GM18858 (cell line): ENCODE measurements around the gene LRFN5.
"Not testable (repeated sequence)": the region's sequence is repeated elsewhere in the genome, so short reads cannot be mapped to it uniquely, and the experiment has no call there.

Experiments used
- ATAC-seq: cut with Tn5 transposase; IDR thresholded peaks from one replicate; pipeline ENCODE4 v1.9.1; 2021; ENCODE audit not compliant: unreplicated experiment

LRFN5 gene

DNA sequence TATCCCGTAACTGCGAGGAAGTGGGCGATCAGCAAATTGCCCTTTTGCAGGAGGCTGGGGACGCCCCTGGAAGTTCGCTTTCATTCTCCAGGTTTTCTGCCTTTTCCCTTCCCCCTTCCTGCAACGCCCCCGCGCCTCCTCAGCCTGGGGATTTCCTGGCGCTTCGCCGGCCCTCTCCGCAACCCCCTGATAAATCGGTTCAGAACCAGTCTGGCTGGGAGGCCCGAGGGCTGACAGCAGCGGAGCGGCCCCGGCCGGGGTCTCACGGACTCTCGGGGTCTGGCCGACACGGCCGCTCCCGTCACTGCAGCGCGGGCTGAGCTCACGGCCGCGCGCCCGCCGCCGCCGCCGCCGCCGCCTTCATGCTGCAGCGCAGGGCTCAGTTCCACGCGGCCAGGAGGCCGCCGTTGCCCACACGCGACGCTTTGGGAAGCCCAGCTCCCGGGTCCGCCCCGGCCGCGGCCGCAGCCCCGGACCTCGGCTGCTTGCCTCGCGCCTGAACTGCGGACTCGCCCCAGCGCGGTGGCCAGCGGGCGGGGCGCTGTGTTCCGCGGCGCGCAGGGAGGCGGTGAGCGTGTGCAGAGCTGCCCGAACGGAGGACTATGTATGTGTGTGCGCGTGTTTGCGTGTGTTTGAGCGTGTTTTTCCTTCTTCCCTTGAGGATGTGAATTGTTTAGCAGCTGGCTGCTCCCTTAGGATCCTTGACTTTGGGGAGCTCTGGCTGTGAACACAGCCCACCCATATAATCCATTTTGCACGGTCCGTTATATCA lies at the start of gene LRFN5:
Gene LRFN5 (plus strand): TSS at position 345 of the 772 bp plus-strand sequence.
- no peak for ATAC-seq

DNA sequence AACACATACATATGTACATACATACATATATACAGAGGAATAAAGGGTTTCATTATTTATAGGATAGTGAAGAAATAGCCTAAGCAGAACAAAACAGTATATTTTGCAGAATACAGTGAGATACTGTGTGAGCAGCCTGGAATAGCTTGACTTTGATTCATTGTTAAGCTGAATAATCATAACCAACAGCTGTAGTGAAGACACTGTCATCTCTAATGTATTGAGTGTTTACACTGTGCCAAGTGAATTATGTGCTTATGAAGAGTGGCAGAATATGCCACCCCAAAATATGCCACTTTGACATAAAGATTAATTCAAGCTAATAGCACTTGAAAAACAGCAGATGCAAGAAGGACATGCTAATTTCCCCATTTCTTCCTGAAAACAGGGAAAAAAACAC lies 48.2 kb upstream of the LRFN5 start:
- ATAC-seq, result no peak

DNA sequence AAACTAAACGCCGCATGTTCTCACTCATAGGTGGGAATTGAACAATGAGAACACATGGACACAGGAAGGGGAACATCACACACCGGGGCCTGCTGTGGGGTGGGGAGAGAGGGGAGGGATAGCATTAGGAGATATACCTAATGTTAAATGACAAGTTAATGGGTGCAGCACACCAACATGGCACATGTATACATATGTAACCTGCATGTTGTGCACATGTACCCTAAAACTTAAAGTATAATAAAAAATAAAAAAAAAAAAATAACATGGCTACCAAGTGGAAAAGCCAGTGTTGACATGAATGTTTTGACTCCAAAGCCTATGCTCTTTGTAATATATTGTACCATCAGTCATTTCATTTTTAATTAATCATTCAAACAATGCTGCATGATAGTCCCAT lies 39.8 kb upstream of the LRFN5 start:
- ATAC-seq, result not testable (repeated sequence)

DNA sequence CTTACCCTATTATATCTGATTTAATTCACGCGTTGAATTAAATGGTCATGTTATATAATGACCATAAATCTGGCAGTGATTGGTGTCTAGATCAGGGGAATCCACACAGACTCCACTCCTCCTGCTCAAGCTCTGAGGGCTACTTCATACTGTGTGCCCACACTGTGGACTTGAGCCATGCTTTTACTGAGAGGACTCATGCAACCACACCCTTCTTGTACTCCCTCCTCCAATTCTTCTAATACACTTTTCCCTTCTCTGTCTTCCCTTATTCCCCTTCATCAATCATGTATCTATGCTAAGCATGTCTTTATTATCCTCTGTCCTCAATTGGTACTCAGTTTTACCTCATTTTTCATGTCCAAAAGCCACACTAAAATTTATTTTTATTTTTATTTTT lies 37.7 kb upstream of the LRFN5 start:
- no peak for ATAC-seq

DNA sequence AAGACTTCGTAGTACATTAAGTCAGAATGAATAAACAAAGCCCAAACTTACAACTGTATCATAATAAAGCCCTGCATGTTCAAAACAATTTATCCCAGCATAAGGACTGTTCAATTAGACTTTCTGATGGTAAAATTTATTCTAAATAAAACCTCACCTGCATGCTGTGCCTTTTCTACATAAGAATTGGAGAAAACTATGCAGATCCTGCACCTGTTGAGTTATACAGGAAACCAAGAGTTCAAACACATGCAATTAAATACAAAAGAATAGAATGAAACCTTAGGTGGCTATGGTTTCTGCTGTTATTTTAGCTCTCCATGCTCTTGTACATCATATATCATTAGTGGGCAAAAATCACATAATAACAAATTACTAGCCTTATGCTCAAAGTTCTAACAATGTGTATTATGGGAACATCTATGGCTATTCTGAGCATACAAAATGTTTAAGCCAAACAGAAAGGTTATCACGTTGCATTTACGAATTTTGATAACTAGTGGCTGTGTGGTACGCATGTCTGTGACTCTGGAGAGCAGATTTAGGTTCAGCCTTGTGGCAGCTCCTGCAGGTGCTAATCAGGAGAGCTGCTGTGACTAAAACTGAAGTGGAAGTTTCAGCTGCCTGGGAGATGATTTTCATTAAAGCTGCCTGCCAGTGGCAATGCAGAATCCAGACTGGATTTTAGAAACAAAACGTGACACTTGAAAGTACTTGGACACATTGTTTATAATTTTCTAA lies 36.1 kb upstream of the LRFN5 start:
- ATAC-seq, result no peak

DNA sequence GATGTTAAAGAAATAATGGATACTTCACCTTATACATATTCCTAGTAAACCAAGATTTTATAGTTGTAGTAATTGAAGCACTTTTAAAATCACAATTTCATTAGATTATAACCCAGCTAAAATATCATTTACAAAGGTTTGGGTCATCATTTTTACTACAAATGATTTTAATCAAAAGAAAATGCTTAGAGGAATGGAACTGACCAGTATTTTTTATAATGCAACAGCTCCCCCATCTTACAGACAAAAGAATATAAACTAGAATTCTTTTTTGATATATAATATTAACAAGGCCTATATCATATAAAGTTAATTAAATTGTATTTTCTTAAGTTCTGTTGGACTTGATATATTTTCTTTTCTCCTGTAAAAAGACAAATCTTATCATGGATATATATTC lies 20.4 kb upstream of the LRFN5 start:
- no peak for ATAC-seq

DNA sequence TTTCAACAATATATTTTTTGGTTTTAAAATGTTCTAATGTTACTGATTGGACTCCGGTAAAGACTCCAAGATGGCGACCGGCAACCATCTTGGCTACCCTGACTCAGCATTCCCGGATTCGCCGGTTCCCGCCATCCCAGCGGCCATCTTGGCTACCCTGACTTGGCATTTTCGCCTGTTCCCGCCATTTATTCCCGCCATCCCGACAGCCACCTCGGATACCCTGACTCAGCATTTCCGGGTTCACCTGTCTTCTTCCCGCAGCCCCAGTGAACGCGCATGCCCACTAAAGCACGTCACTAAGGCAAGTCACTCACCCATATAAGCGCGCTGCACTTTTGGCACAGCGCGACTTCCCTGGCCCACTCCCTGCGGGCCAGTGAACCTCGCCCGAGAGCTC lies 9.0 kb upstream of the LRFN5 start:
- no peak for ATAC-seq

DNA sequence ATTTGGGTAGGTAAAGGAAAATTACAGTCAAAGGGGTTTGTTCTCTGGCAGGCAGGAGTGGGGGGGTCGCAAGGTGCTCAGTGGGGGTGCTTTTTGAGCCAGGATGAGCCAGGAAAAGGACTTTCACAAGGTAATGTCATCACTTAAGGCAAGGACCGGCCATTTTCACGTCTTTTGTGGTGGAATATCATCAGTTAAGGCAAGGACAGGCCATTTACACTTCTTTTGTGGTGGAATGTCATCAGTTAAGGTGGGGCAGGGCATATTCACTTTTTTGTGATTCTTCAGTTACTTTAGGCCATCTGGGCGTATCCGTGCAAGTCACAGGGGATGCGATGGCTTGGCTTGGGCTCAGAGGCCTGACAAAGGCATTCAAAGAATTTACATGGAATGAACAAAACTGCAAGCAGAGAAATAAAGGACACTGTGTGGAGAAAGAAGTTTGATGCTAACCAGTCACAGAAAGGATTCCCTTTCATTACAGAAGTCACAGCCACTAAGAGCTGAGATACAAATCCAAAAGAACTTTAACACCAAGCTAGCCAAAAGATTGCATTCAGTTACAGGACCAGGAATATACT lies 6.8 kb upstream of the LRFN5 start:
- not testable (repeated sequence) for ATAC-seq

DNA sequence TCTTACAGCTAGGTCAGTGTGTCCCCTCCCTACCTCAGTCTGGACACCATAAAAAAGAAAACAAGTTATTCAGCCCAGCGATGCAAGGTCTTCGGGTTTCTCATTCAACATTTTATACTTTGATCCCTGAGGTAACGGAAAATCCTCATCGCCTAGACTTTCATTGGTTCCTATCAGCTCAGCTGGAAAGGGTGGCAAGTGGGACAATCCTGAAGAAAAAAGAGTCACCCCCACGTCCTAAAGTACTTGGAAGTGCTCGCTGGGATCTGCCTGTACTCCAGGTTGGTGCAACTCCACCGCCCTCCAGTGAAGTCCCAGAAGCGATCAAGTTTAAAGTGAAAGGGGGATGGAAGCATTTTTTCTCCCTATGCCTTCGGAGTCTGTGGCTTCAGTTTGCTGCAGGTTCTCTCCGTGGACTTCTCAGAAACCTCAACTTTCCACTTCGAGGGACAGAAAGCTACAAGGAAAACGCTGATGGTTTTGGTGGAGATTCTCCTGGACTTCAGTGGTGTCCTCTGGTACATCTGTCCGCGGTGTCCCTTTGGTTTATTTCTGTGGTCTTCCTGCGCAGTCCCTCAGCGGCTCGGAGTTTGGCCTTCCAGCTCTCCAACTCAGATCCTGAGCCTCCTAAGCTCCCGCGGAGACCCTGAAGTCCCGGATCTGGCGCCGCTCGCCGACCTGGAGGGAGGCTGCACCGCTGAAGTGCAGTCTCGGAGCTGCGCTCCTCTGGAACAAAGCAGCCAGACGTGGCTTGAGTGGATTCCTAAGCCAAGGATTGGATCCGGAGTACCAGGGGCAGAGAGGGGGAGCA lies 1.8 kb upstream of the LRFN5 start:
- ATAC-seq, result no peak

DNA sequence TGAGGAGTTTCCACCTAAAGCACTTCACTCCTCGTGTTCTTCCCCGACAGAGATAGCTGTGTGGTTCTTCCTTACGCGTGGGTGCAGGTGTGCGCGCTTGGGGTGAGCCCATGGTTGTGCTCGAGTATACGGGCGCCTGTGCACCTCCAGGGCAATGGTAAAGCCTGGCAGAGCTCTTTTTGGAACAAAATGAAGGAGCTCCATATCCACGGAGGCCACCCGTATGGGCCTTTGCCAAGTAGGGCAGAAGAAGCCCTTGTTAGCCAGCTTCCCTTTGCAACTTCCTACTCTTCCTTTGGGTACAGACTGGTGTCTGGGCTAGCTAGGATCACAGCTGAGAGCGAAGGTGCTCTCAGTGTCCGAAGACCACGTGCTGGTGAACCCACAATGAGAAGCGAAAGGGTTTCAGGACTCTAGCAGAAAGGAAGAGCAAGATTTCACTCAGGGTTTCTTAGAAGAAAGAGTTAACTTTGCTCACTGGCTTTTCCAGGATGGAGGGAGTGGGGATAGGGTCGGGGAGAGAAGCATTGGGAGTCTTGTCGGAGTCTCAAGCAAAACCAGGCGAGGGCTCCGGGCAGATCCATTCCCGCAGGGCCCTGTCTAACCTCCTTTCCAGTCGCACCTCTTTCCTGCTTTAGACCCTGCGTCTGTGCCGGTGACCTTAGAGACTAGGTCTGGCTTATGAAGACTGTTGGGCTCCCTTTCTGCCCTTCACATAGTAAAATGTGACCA lies 960 bp upstream of the LRFN5 start:
- ATAC-seq, result no peak

DNA sequence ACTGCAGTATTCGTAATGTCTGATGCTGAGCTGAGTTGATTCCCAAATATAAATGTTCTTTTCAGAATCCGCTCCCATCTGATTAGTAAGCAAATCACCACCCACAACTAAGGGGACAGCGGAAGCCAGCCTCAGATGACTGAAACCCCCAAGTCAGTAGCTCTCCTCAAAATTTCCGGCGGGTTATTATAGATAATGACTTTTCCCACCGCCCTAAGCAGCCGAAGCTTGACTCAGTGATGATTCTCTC lies 469 bp upstream of the LRFN5 start:
- ATAC-seq, result no peak

DNA sequence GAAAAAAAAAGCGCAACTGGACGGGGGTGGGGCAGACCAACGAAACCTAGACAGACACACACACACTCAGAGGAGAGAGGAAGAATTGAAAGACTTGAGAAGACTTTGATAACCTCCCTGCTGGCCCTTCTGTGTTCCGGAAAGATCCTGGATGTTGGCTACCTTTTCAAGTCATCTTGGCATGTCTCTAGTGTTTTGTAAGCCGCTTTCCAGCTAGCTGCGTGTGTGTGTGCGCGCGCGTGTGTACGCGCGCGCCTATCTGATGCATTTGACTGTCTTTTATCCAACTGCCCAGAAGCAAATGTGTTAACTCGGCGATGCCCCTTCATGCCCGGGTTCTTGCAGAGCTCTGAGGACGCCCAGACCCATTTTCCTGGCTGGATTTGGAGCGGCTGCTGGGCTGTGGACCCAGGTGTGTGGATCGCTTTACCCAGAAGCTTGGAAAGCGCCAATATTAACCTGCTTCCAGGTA lies 664 bp downstream of the LRFN5 start:
- no peak for ATAC-seq

DNA sequence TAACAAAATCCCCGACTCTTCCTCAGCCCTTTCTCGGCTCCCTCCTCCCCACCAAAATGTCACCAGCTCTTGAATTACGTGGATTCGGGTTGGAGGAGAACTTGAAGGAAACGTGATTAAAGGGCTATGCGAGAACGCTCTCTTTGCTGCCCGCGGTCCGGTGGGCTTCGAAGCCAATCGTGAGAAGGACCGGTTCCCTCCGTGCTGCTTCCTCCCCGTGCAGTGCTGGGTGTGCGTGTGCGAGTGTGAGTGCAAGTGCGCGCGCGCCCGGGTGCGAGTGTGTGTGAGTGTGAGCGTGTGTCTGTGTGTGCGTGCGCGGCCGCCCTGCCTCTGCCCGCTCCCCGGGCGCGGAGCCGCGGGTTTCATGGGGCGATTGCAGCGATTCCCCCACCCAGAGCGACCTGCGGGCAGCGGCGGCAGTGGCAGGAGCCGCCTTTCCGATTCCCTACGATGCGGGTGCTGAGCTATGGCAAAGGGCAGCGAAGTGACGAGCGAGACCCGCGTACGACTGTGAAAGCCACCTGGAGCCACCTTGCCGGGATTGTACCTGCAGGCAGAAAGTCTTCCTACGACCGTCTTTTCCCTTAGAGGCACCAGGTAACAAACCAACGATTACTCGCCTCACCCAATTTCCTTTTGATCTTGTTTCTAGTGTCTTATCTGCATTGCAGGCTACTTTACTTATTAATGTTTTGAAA lies 1.4 kb downstream of the LRFN5 start:
- no peak for ATAC-seq

DNA sequence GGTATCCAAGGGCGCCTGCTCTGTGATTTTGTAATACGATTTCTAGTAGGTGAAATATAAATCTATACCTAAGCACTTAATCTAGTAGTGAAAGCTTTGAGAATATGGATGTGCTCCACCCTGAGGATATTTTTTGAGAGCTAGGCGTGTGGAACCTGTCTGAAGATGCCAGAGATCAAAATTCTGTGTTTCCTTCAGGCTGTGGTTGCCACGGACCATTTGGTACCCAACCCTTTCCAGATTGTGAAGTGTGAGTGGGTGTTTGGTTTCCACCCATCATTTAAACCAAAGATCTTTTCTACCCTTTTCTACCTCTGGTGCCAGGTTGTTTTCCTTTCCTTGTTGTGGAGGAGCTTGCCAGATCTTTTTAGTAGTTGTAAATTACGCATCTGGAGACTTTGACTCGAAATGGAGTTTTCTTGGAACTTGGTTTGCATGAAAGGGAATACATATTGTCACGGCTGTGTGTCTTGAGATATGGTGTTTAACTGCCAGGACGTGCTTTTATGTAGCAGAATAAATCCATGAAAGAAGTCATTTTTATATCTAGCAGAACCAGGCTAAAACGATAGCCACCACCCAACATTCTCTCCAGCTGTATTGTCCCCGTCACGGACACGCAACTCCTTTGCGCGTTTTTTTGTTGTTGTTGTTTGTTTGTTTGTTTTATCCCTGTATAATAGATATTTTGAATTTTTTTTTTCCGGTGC lies 2.2 kb downstream of the LRFN5 start:
- no peak for ATAC-seq

DNA sequence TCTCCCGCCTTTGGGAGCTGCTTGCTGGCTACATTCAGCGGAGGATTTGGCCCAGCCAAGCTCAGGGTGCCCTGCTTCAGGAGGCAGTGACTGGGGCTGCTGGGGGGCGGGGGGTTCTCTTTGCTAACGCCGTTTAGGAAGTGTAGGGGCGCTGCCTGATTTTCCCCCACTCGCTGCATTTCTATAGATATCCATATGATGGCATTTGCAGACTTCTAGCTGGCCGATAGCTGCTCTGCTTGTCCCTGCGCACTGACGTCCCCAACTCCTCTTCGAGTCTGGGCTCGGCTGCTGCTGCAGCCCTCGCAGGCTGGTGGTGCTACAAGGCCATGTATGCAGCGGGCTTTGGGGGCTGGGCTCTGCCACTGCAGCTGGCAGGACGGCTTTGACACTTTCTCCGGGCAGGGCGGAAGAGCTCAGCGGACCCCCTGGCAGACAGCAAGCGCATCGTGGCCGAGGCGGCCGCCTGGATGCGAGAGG lies 3.1 kb downstream of the LRFN5 start:
- ATAC-seq, result no peak

DNA sequence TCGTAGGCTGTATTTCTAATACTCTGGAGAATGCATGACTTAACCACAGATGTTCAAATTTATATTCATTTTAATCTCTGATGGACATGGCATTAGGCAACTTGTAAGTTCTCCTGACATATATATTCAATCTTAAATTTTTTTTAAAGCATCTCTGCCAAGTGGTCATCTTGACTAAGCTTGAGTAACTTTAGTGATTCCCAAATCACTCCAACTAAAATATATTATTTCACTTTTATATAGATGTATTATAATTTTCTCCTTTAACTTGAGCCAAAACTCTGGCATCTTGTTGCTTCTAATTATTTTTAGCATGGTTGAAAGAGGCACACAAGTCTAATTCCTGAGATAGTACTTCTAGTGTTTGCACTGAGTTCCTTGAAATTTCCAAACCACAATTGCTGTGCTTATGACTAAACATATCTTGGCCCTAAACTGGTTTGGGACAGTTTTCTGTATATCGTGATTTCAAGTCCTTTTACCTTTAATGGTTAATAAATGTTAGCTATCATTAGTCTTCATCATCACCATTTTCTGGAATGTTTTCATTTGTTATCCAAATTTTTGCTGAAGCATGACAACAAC lies 8.4 kb downstream of the LRFN5 start:
- no peak for ATAC-seq

DNA sequence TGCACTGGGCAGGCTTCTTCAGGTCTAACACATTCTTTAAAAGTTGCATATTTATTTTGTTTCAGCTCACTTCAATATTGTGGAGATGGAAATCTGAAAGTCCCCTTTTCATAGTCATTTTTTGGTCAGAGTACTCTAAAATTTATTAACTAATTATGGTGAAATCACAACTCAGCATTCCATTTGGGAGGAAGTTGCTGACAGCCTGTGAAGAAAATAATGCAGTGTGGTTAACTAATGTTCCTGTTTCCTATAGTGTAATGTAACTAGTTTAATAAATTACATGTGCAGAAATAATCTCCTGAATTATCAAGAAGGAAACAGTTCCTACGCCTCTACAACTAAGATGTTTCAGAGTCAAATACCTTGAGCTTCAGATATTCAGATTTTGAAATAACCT lies 17.1 kb downstream of the LRFN5 start:
- ATAC-seq, result no peak

DNA sequence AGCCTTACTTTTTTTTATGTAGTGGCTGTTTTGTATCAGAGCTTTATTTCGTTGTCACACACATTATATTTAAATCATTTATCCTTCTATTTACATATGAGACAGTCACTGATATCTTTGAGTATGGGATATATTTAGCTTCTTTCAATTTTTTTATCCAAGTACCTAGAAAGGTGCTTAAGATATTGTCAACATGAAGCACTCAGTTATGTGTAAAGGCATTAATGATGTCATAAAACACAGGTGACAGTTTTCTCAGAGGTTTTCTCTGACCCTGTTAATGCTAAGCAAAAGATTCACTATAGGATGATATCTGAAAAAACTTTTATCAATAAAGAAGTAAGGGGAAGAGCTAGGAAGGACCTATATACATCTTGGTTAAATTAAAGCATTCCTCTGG lies 23.2 kb downstream of the LRFN5 start:
- ATAC-seq, result no peak

DNA sequence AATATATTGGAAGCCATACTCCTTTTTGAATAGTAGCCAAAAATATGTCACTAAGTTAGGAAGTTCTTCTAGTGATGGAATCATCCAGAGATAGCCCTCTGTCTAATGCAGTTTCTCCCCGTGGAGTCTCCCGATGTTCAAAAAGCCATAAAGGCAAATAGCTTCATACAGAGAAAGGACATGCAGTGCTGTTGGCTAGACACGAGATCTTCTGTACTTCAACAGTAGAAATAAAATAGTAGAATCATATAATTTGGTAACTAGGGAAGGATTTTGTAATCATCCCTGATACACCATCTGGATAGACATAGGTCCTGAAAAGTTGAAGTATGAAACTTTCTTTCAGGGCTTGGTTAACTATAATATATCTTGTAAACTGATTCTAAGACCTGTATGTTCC lies 27.6 kb downstream of the LRFN5 start:
- ATAC-seq, result no peak
